SU-DHL-6 (cell line): ENCODE results near the gene CCNY.

Experiments
- CTCF ChIP-seq: fragments of 200-600 bp; sonication (generic); IDR thresholded peaks from one replicate; pipeline ENCODE4 v1.5.1; 2017; ENCODE audit warnings: antibody characterized with exemption, mild to moderate bottlenecking, low read length, moderate library complexity; ENCODE audit not compliant: insufficient read depth, poor library complexity, severe bottlenecking
- EZH2phosphoT487 ChIP-seq: fragments of 200-600 bp; sonication (generic), shearing (Covaris generic); conservative IDR thresholded peaks from 2 replicates; pipeline ENCODE4 v1.6.1; 2018; ENCODE audit warnings: mild to moderate bottlenecking, antibody characterized with exemption, low read length, moderate library complexity, mixed read lengths

- TF ChIP-seq CTCF = no peak
- TF ChIP-seq EZH2phosphoT487 = no peak
These were observed 6.0 kb downstream of the CCNY start for GRCh38 chr10:35342183-35342753.
